ENCODE measurements around the gene SERPINA10.
"Not testable (repeated sequence)": the region's sequence is repeated elsewhere in the genome, so short reads cannot be mapped to it uniquely, and the experiment has no call there.

- TF ChIP-seq, protein P1, sequence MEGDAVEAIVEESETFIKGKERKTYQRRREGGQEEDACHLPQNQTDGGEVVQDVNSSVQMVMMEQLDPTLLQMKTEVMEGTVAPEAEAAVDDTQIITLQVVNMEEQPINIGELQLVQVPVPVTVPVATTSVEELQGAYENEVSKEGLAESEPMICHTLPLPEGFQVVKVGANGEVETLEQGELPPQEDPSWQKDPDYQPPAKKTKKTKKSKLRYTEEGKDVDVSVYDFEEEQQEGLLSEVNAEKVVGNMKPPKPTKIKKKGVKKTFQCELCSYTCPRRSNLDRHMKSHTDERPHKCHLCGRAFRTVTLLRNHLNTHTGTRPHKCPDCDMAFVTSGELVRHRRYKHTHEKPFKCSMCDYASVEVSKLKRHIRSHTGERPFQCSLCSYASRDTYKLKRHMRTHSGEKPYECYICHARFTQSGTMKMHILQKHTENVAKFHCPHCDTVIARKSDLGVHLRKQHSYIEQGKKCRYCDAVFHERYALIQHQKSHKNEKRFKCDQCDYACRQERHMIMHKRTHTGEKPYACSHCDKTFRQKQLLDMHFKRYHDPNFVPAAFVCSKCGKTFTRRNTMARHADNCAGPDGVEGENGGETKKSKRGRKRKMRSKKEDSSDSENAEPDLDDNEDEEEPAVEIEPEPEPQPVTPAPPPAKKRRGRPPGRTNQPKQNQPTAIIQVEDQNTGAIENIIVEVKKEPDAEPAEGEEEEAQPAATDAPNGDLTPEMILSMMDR (conservative IDR thresholded peaks at IDR 0.05; ENCODE audit: low read length): not testable (repeated sequence)
- not testable (repeated sequence) for TF ChIP-seq EZH2phosphoT487 (IDR thresholded peaks at IDR 0.05; ENCODE audit: borderline replicate concordance)
Measured at GRCh38 chr14:94296181-94296545, 3.1 kb upstream of the SERPINA10 start.
